Nephron progenitor cell (in vitro differentiated cells): Measurements from ENCODE around the gene DHRS3.

ENCODE experiments used
- DNase-seq: peaks from one replicate; pipeline ENCODE4 v3.0.0; 2021
- H3K27ac Mint-ChIP-seq: 2 replicates; pipeline ENCODE4 v1.8.0; 2021; ENCODE audit warnings: mild to moderate bottlenecking, moderate library complexity, mixed read lengths
- H3K27me3 Mint-ChIP-seq: 2 replicates; pipeline ENCODE4 v1.8.0; 2021; ENCODE audit warnings: mild to moderate bottlenecking, low read depth, mixed read lengths; ENCODE audit not compliant: poor library complexity
- H3K36me3 Mint-ChIP-seq: 2 replicates; pipeline ENCODE4 v1.8.0; 2021; ENCODE audit warnings: low read depth, mixed read lengths
- H3K4me1 Mint-ChIP-seq: 2 replicates; pipeline ENCODE4 v1.8.0; 2021; ENCODE audit warnings: mixed read lengths
- H3K4me3 Mint-ChIP-seq: 2 replicates; pipeline ENCODE4 v1.8.0; 2021; ENCODE audit warnings: mild to moderate bottlenecking, moderate library complexity, mixed read lengths
- H3K9me3 Mint-ChIP-seq: 2 replicates; pipeline ENCODE4 v1.8.0; 2021; ENCODE audit warnings: mild to moderate bottlenecking, moderate library complexity, mixed read lengths
- CTCF ChIP-seq: fragments of 200-600 bp; sonication (generic); IDR thresholded peaks from 2 replicates; pipeline ENCODE4 v1.5.0; 2021; ENCODE audit warnings: antibody characterized with exemption

DHRS3 gene

GRCh38 chr1:12614402-12615158, 3.4 kb downstream of the DHRS3 start:
- no peaks in the 10 kb centered on the region for H3K9me3 Mint-ChIP-seq

DNA sequence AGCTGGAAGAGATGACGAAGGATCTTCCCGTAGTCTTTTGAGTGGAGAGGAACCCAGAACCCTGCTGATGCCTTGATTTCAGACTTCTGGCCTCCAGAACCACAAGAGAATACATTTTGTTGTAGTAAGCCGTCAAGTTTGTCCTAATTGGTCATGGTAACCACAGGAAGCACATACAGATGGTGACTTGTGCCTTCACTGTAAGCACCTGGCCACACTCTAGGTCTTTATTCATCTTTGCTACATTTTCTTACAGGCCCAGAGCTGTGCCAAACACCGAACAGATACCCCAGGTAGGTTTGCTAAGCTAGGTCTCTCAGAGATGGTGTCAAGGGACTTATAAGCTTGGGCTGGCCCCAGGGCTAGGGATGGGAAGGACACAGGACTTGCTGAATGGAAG, 4.8 kb downstream of the DHRS3 start:
- H3K4me3 Mint-ChIP-seq = no peak overlapping the region
- H3K4me1 Mint-ChIP-seq = peaks cover 66% of the 10 kb centered on the region
- H3K9me3 Mint-ChIP-seq = peaks cover under 1% of the 10 kb centered on the region
- DNase-seq = no peak
- TF ChIP-seq CTCF = no peak
- no peak overlapping the region for H3K27ac Mint-ChIP-seq
- peaks cover 48% of the 10 kb centered on the region for H3K36me3 Mint-ChIP-seq
- H3K27me3 Mint-ChIP-seq = peaks cover 20% of the 10 kb centered on the region

More at GRCh38 chr1:12614402-12615158, 3.4 kb downstream of the DHRS3 start:
- no peak for TF ChIP-seq CTCF
- Mint-ChIP-seq H3K36me3 (peaks cover 34% of the 10 kb centered on the region), H3K4me1 (peaks cover 79% of the 10 kb centered on the region), H3K4me3 (peak overlapping the region; percentile 96), H3K27ac (no peak overlapping the region), H3K27me3 (peaks cover 15% of the 10 kb centered on the region)
- no peak for DNase-seq

DNA sequence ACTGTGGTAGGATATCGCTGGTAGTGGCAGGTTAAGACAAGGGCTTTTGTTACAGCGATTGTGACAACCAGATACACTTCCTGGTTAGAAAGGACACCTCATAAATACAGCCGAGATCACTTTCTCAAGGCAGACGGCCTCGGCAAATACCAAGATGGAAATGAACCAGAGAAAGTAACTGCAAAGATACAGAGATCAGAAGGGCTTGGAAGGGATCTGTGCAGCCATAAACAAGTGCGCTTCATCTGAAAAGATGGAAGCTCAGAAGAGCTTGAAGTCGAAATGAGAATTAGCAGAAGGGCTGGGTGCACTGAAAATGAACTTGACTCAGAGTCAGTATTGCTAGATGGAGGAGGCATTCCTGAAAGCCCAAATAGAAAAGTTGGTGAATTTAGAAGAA, 7.1 kb downstream of the DHRS3 start:
- H3K4me1 Mint-ChIP-seq = peaks cover 52% of the 10 kb centered on the region
- DNase-seq = no peak
- H3K9me3 Mint-ChIP-seq = peaks cover 19% of the 10 kb centered on the region
- no peak for TF ChIP-seq CTCF
- H3K4me3 Mint-ChIP-seq = no peak overlapping the region
- peaks cover 12% of the 10 kb centered on the region for H3K27me3 Mint-ChIP-seq
- H3K36me3 Mint-ChIP-seq = peaks cover 70% of the 10 kb centered on the region
- H3K27ac Mint-ChIP-seq = no peak overlapping the region

DNA sequence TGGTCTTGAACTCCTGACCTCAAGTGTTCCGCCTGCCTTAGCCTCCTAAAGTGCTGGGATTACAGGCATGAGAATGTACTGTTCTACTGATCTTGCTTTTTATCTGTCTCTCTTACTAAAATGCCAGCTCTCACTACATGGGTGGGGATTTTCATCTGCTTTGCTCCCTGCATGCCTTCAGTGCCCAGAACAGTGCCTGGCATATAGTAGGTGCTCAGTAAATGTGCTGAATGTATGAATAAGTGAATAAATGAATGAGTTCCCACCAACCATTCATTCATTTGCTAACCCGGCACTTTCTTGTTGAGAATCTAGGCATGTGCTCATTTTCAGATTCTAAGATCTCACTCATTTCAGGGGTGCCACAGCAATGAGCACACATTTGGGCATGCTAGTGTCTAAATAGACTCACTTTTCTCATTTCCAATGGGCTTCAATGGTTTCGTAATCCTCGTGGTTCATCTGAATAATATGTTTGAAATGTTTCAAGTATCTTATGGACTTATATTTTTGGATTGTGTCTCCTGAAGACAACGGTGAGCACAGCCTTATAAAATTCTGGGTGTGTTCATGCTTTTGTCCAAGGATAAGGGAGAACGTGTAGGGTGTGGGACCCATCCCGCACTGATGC, 7.6 kb downstream of the DHRS3 start:
- TF ChIP-seq CTCF = no peak
- H3K36me3 Mint-ChIP-seq = peaks cover 75% of the 10 kb centered on the region
- no peak overlapping the region for H3K27ac Mint-ChIP-seq
- peaks cover 20% of the 10 kb centered on the region for H3K9me3 Mint-ChIP-seq
- peaks cover 47% of the 10 kb centered on the region for H3K4me1 Mint-ChIP-seq
- H3K27me3 Mint-ChIP-seq = peaks cover 12% of the 10 kb centered on the region
- no peak overlapping the region for H3K4me3 Mint-ChIP-seq
- DNase-seq = no peak

DNA sequence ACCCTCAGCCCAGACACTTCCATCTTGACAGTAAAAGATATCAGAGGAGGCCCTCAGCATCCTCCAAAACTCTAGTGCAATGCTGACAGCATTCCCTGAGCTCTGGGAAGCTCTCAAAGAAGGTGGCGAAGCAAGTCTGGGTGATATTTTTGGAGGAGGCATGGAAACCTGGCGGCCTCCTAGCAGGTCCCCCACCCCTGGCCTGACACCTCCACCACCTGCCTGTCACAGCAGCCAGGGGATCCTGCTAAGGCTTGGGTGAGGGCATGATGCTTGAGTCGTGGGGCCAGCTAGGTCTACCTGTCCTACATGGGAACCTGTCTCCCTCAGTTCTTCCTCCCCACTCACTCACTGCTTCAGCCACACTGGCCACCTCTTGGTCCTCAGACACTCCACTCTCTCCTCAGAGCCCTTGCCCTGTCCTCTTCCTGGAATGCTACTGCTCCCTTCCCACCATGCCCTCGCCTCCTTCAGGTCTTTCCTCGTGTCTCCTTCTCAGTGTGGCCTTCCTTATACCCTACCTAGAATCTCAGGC, 8.5 kb downstream of the DHRS3 start:
- TF ChIP-seq CTCF = no peak
- H3K4me1 Mint-ChIP-seq = peaks cover 41% of the 10 kb centered on the region
- H3K27me3 Mint-ChIP-seq = peaks cover 12% of the 10 kb centered on the region
- peaks cover 20% of the 10 kb centered on the region for H3K9me3 Mint-ChIP-seq
- H3K36me3 Mint-ChIP-seq = peaks cover 77% of the 10 kb centered on the region
- no peak for DNase-seq
- H3K27ac Mint-ChIP-seq = peak overlapping the region; percentile 18
- no peak overlapping the region for H3K4me3 Mint-ChIP-seq
